A673 (cell line): Measurements from ENCODE around the gene SELE.

Experiments used
- CTCF ChIP-seq: fragments of 300-800, 200-600 bp; sonication (generic); conservative IDR thresholded peaks from 2 replicates; pipeline ENCODE4 v1.5.1; 2017; ENCODE audit warnings: low read depth, mild to moderate bottlenecking, antibody characterized with exemption, low read length, moderate library complexity, mixed read lengths
- EZH2 ChIP-seq: fragments of 200-600 bp; sonication (generic); IDR thresholded peaks from 2 replicates; pipeline ENCODE4 v1.6.1; 2017; ENCODE audit warnings: borderline replicate concordance, low read depth, mild to moderate bottlenecking, mixed read lengths, antibody characterized with exemption, low read length; ENCODE audit not compliant: poor library complexity, severe bottlenecking

GRCh38 chr1:169682071-169682470 is 51.8 kb downstream of the SELE start:
- TF ChIP-seq CTCF: no peak
- TF ChIP-seq EZH2: no peak
